KMS-11 (cell line): ENCODE data around the gene STMP1.

Source experiments
- H2AFZ ChIP-seq: fragments of 200-600 bp; sonication (generic); 2 replicates; pipeline ENCODE4 v1.6.1; 2016; ENCODE audit warnings: antibody characterized with exemption, mixed run types, low read depth
- H3K27ac ChIP-seq: fragments of 200-600 bp; sonication (generic); 2 replicates; pipeline ENCODE4 v1.6.1; 2016; ENCODE audit warnings: mild to moderate bottlenecking, mixed run types
- H3K27me3 ChIP-seq: fragments of 200-600 bp; sonication (generic); 2 replicates; pipeline ENCODE4 v1.6.1; 2017; ENCODE audit warnings: mild to moderate bottlenecking, low read depth, mixed run types, moderate library complexity; ENCODE audit not compliant: insufficient read depth
- H3K36me3 ChIP-seq: fragments of 200-600 bp; sonication (generic); 2 replicates; pipeline ENCODE4 v1.6.1; 2017; ENCODE audit warnings: mild to moderate bottlenecking, mixed run types; ENCODE audit not compliant: insufficient read depth
- H3K4me1 ChIP-seq: fragments of 200-600 bp; sonication (generic); 2 replicates; pipeline ENCODE4 v1.6.1; 2016; ENCODE audit warnings: mild to moderate bottlenecking, low read depth, mixed run types; ENCODE audit not compliant: poor library complexity, severe bottlenecking
- H3K4me2 ChIP-seq: fragments of 200-600 bp; sonication (generic); 2 replicates; pipeline ENCODE4 v1.7.0; 2016; ENCODE audit warnings: mild to moderate bottlenecking, mixed run types
- H3K4me3 ChIP-seq: fragments of 200-600 bp; sonication (generic); IDR thresholded peaks from 2 replicates; pipeline ENCODE4 v1.6.1; 2017; ENCODE audit warnings: low read depth, low read length, mixed read lengths; ENCODE audit not compliant: insufficient read depth
- H3K79me2 ChIP-seq: fragments of 200-600 bp; sonication (generic); 2 replicates; pipeline ENCODE4 v1.6.1; 2016; ENCODE audit warnings: low read depth, mixed run types; ENCODE audit not compliant: insufficient read depth
- H3K9ac ChIP-seq: fragments of 200-600 bp; sonication (generic); 2 replicates; pipeline ENCODE4 v1.6.1; 2016; ENCODE audit warnings: mild to moderate bottlenecking, mixed run types
- H4K20me1 ChIP-seq: fragments of 200-600 bp; sonication (generic); 2 replicates; pipeline ENCODE4 v1.6.1; 2016; ENCODE audit warnings: mild to moderate bottlenecking, mixed run types; ENCODE audit not compliant: insufficient read depth
- TF ChIP-seq, protein P1 (sequence below): fragments of 200-600 bp; sonication (generic); conservative IDR thresholded peaks from 2 replicates; pipeline ENCODE4 v1.6.1; 2017; ENCODE audit warnings: low read depth, mild to moderate bottlenecking, antibody characterized with exemption, low read length, moderate library complexity, mixed read lengths

The STMP1 gene

DNA sequence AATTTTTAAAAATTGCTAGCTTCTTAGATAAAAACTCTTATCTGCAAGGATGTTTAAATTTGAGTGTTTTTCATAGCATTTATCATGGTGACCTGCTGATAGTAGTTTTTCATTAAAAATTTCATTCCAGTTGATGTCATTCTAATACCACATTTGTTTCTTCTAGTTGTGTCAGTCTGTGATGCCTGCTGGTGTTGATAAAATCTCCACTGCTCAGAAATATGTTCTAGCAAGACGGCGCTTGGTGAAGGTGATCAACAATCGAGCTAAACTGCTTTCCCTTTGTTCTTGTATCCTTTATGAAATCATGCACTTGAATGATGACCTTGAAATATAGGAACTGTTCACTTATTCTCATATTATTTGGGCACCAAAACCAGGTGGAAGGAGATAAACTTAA is 17.6 kb upstream of the STMP1 start:
- H3K9ac ChIP-seq = no peak overlapping the region
- H2AFZ ChIP-seq = no peak overlapping the region
- H3K4me3 ChIP-seq = no peak overlapping the region
- no peaks in the 10 kb centered on the region for H3K4me1 ChIP-seq
- no peaks in the 10 kb centered on the region for H3K27me3 ChIP-seq
- TF ChIP-seq, protein P1, sequence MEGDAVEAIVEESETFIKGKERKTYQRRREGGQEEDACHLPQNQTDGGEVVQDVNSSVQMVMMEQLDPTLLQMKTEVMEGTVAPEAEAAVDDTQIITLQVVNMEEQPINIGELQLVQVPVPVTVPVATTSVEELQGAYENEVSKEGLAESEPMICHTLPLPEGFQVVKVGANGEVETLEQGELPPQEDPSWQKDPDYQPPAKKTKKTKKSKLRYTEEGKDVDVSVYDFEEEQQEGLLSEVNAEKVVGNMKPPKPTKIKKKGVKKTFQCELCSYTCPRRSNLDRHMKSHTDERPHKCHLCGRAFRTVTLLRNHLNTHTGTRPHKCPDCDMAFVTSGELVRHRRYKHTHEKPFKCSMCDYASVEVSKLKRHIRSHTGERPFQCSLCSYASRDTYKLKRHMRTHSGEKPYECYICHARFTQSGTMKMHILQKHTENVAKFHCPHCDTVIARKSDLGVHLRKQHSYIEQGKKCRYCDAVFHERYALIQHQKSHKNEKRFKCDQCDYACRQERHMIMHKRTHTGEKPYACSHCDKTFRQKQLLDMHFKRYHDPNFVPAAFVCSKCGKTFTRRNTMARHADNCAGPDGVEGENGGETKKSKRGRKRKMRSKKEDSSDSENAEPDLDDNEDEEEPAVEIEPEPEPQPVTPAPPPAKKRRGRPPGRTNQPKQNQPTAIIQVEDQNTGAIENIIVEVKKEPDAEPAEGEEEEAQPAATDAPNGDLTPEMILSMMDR = no peak
- no peak overlapping the region for H3K27ac ChIP-seq
- H3K79me2 ChIP-seq = no peaks in the 10 kb centered on the region
- H3K4me2 ChIP-seq = no peak overlapping the region
- H3K36me3 ChIP-seq = peaks cover 5% of the 10 kb centered on the region; the same call in 1 of the 2 replicates
- H4K20me1 ChIP-seq = no peaks in the 10 kb centered on the region

DNA sequence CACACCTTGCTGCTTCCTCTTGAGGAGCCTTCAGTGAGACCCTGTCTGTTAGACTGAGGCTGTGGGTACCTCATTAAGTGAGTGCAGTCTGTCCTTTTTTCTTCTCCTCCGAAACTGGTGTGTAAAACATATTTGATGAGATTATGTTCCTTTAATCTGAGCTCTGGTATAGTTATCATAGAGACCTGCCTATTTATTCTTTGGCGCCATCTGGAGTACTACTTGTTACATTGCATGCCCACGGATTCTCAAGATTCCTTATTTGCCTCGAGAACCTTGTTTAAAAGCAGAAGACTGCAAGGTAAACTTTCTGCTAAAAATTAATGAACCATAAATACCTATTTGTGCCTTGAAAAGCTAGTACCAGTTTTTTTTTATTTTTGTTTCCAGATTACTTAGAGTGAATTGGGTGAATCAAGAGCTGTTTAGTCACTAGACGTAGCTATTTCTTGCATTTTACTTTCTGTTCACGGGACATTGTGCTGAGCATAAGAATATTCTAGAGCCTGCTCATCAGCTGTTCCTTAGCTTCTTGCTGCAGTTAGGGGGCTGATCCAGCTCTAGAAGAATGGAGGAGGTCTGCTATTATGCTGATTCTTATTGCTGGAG is 16.9 kb upstream of the STMP1 start:
- Histone ChIP-seq H3K27me3 (no peaks in the 10 kb centered on the region), H3K79me2 (no peaks in the 10 kb centered on the region), H3K9ac (no peak overlapping the region), H4K20me1 (no peaks in the 10 kb centered on the region), H2AFZ (no peak overlapping the region), H3K4me3 (no peak overlapping the region), H3K36me3 (peaks cover 5% of the 10 kb centered on the region; the same call in 1 of the 2 replicates), H3K4me2 (no peak overlapping the region), H3K4me1 (no peaks in the 10 kb centered on the region), H3K27ac (no peak overlapping the region)
- TF ChIP-seq, protein P1 = peak; percentile 89

DNA sequence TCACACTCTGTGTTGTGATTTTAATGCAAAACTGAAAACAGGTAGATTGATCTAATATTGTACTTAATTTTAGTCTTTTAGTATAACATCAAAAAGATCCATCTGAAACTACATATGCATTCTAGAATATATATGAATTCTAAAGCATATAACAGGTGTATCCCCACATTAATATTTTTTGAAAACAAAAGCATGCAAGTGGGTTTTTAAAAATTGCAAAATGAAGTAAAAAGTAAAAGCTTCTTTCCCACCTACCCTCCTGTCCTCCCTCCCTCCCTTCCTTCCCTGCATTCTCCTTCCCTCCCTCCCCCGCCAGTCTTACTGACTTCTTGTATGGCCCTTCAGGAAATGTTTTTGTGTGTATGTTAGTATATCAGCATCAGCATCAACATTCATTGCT is 14.6 kb upstream of the STMP1 start:
- no peaks in the 10 kb centered on the region for H4K20me1 ChIP-seq
- H3K36me3 ChIP-seq = peaks cover 5% of the 10 kb centered on the region; the same call in 1 of the 2 replicates
- H3K79me2 ChIP-seq = no peaks in the 10 kb centered on the region
- H3K4me3 ChIP-seq = no peak overlapping the region
- TF ChIP-seq, protein P1 = no peak
- H3K27ac ChIP-seq = no peak overlapping the region
- H3K4me2 ChIP-seq = no peak overlapping the region
- no peaks in the 10 kb centered on the region for H3K4me1 ChIP-seq
- no peaks in the 10 kb centered on the region for H3K27me3 ChIP-seq
- no peak overlapping the region for H3K9ac ChIP-seq
- no peak overlapping the region for H2AFZ ChIP-seq

DNA sequence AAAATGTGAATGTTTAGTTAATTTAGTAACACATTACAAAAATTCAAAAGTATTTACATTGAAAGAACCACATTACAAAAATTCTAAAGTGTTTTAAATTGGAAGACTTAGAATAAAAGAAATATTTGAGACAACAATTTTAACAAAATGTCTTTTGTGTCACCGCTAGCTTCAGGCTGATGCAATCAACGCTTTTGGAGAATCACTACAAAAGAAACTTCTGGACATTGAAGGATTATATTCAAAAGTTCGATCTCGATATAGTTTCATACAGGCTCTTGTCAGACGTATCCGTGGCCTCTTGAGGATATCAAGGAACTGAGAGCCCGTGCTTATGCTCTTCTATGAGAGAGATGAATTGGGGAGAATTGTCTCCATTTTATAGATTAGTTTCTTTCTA is 14.1 kb upstream of the STMP1 start:
- TF ChIP-seq, protein P1 = no peak
- Histone ChIP-seq H3K4me2 (no peak overlapping the region), H2AFZ (no peak overlapping the region), H3K79me2 (no peaks in the 10 kb centered on the region), H3K27ac (no peak overlapping the region), H3K9ac (no peak overlapping the region), H3K27me3 (no peaks in the 10 kb centered on the region), H3K4me3 (no peak overlapping the region), H3K4me1 (no peaks in the 10 kb centered on the region), H3K36me3 (peaks cover 5% of the 10 kb centered on the region; the same call in 1 of the 2 replicates), H4K20me1 (no peaks in the 10 kb centered on the region)
